Measurements from ENCODE around the gene ABCA7. TPM values are rescaled to one million over a fixed set of nuclear protein-coding genes. Genes with fewer than 3 reads are reported as not detected.
A peak's percentile ranks its signal among the peaks of the same experiment; 100 is the strongest.

The ABCA7 gene
- total and polyA plus RNA-seq, 2 of the 8 experiments (the other 6 are each of a cell fraction or from before 2014, with no cell fraction given): 10.4 to 25.6 TPM

DNA sequence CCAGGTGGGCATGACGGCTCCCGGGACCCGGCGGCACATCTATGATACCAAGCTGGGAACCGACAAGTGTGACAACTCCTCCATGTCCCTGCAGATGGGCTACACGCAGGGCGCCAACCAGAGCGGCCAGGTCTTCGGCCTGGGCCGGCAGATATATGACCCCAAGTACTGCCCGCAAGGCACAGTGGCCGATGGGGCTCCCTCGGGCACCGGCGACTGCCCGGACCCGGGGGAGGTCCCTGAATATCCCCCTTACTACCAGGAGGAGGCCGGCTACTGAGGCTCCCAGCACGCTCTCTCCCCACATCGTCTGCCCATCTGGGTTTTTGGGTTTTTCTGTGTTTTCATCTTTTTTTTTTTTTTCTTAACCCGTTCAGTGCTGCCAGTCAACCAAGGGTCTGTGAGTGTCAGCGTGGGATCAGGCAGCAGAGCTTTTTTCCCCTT is 2.3 kb upstream of the ABCA7 start:
- Histone ChIP-seq H3K79me1 (ENCODE audit: low read depth, low read length) (no peaks in the 10 kb centered on the region), H3K4ac (replicated peaks; ENCODE audit: insufficient read length, low read depth, low read length) (no peak overlapping the region), H4K91ac (replicated peaks; ENCODE audit: insufficient read length, low read length) (no peak overlapping the region), H3K4me3 (ENCODE audit: extremely low read depth in 1 of 4, insufficient read depth in 2 of 4, low read depth in 3 of 4, low read length in 4 of 4) (no peak overlapping the region), H4K5ac (ENCODE audit: insufficient read length, low read depth, low read length) (no peak overlapping the region), H2BK5ac (ENCODE audit: low read depth, low read length) (no peak overlapping the region), H3K9me3 (ENCODE audit: insufficient read depth in 2 of 2, low read depth in 1 of 2, low read length in 1 of 2) (no peaks in the 10 kb centered on the region), H2BK12ac (ENCODE audit: low read depth, low read length) (no peak overlapping the region), H3K23ac (ENCODE audit: insufficient read length) (no peak overlapping the region), H3K23me2 (ENCODE audit: low read depth, low read length) (peaks cover 10% of the 10 kb centered on the region), H3K27me3 (replicated peaks in 1 of 4; ENCODE audit: control insufficient read depth in 3 of 4, extremely low read depth in 1 of 4, insufficient read depth in 3 of 4, low read length in 3 of 4) (no peaks in the 10 kb centered on the region), H2BK20ac (ENCODE audit: low read length) (no peak overlapping the region), H3K27ac (ENCODE audit: low read depth, low read length) (no peak overlapping the region), H3K79me2 (ENCODE audit: control insufficient read depth in 1 of 2, insufficient read depth in 2 of 2, low read length in 2 of 2) (peaks cover 0 to 6% of the 10 kb centered on the region in 2 experiments; a peak in 2 of 4 replicates), H3K9ac (replicated peaks in 1 of 4; ENCODE audit: extremely low read depth in 1 of 4, low read depth in 3 of 4, low read length in 3 of 4) (no peak overlapping the region), H4K20me1 (replicated peaks in 1 of 2; ENCODE audit: control insufficient read depth in 1 of 2, insufficient read depth in 2 of 2, low read length in 2 of 2) (peaks cover 0 to 13% of the 10 kb centered on the region in 2 experiments), H2BK15ac (ENCODE audit: low read length) (no peak overlapping the region), H2AFZ (ENCODE audit: low read length) (no peak overlapping the region), H3K14ac (ENCODE audit: insufficient read length) (no peak overlapping the region), H2AK5ac (ENCODE audit: low read depth, low read length) (no peak overlapping the region), H2BK120ac (replicated peaks; ENCODE audit: low read depth, low read length) (no peak overlapping the region), H3K4me2 (ENCODE audit: insufficient read depth in 1 of 2, low read depth in 2 of 2, low read length in 2 of 2) (no peak overlapping the region), H3K18ac (ENCODE audit: extremely low read depth, low read length) (no peak overlapping the region), H4K8ac (ENCODE audit: extremely low read depth, insufficient read depth, low read length) (no peak overlapping the region), H3K4me1 (replicated peaks in 1 of 4; ENCODE audit: control insufficient read depth in 3 of 4, insufficient read depth in 4 of 4, low read length in 3 of 4) (peaks cover 0 to 10% (median 9%) of the 10 kb centered on the region in 4 experiments; a peak in 6 of 7 replicates), H3K36me3 (ENCODE audit: control insufficient read depth in 2 of 4, insufficient read depth in 4 of 4, low read length in 3 of 4) (peaks cover 11 to 26% (median 24%) of the 10 kb centered on the region in 4 experiments), H3K56ac (replicated peaks; ENCODE audit: insufficient read length, low read depth, low read length) (no peak overlapping the region)
- POLR2A ChIA-PET (ENCODE audit: partially characterized antibody): interaction anchor here (0.6 to 16.4 kb wide), 8 partner anchors 9 to 238 kb away, joined by 3 to 509 read pairs (median 8); partner anchors contain the start of genes ARHGAP45, CNN2 and RNU6-2
- WGBS, 2 experiments (ENCODE audit: extremely low coverage in 1 of 2, insufficient coverage in 1 of 2, insufficient read length in 1 of 2, insufficient replicate concordance in 2 of 2, low coverage in 1 of 2, low lambda C conversion rate in 2 of 2, missing lambda C conversion rate in 1 of 2): 93% methylated on average over 16 of the region's 22 CpGs; no CpG with 5 or more reads in 1 of the 2 experiments
- TF ChIP-seq, protein P1, sequence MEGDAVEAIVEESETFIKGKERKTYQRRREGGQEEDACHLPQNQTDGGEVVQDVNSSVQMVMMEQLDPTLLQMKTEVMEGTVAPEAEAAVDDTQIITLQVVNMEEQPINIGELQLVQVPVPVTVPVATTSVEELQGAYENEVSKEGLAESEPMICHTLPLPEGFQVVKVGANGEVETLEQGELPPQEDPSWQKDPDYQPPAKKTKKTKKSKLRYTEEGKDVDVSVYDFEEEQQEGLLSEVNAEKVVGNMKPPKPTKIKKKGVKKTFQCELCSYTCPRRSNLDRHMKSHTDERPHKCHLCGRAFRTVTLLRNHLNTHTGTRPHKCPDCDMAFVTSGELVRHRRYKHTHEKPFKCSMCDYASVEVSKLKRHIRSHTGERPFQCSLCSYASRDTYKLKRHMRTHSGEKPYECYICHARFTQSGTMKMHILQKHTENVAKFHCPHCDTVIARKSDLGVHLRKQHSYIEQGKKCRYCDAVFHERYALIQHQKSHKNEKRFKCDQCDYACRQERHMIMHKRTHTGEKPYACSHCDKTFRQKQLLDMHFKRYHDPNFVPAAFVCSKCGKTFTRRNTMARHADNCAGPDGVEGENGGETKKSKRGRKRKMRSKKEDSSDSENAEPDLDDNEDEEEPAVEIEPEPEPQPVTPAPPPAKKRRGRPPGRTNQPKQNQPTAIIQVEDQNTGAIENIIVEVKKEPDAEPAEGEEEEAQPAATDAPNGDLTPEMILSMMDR (IDR thresholded peaks at IDR 0.05; ENCODE audit: control extremely low read depth in 1 of 3, insufficient read depth in 1 of 3, low read depth in 1 of 3, low read length in 3 of 3): 0 out of 4 replicates have a peak, but pooled peaks of 1 of the 3 experiments have one; percentile 1
- TF ChIP-seq RAD21 (IDR thresholded peaks at IDR 0.05 in 1 of 2, conservative IDR thresholded peaks at IDR 0.05 in 1 of 2; ENCODE audit: low read depth in 2 of 2, low read length in 2 of 2): no peak
- TF ChIP-seq TEAD4 (IDR thresholded peaks at IDR 0.05; ENCODE audit: low read depth, low read length): no peak
- TF ChIP-seq MAFK (IDR thresholded peaks at IDR 0.05; ENCODE audit: low read depth, low read length): no peak
- no peak for TF ChIP-seq EZH2 (IDR thresholded peaks at IDR 0.05; ENCODE audit: low read depth, low read length, severe bottlenecking)
- TF ChIP-seq RNF2 (IDR thresholded peaks at IDR 0.05; ENCODE audit: borderline replicate concordance, low read depth, low read length, missing control alignments, poor library complexity, severe bottlenecking): no peak
- TF ChIP-seq TAF1 (IDR thresholded peaks at IDR 0.05; ENCODE audit: low read depth, low read length): no peak
- CTCF ChIA-PET (ENCODE audit: partially characterized antibody): interaction anchor here (1.3 to 4.3 kb wide), 5 partner anchors 8 to 45 kb away, joined by 3 to 18 read pairs (median 4); no protein-coding TSS in a partner anchor
- FAIRE-seq: no peak
- no peak for DNase-seq (ENCODE audit: low read depth in 1 of 2, low spot score in 2 of 2)
